ENCODE measurements around the gene PLEKHG7. TPM values are rescaled to one million over a fixed set of nuclear protein-coding genes. Genes with fewer than 3 reads are reported as not detected.

The PLEKHG7 gene
- total and polyA plus RNA-seq, 9 of the 15 experiments (the other 6 are each of a cell fraction or from before 2014, with no cell fraction given) = 0.03 TPM; not detected in 8

GRCh38 chr12:92784797-92785562, 82.2 kb downstream of the PLEKHG7 start (continued):
- TF ChIP-seq HMBOX1 (IDR thresholded peaks at IDR 0.05) = peak; percentile 74
- peak; percentile 73; the same call in 1 of the 2 replicates for TF ChIP-seq STAG1 (CRISPR knock-in tag; IDR thresholded peaks at IDR 0.05; ENCODE audit: borderline replicate concordance)
- TF ChIP-seq EWSR1 (IDR thresholded peaks at IDR 0.05; ENCODE audit: borderline replicate concordance, low read depth, partially characterized antibody) = no peak
- TF ChIP-seq BHLHE40 (IDR thresholded peaks at IDR 0.05; ENCODE audit: low read length) = no peak
- TF ChIP-seq CHD7 (IDR thresholded peaks at IDR 0.05; ENCODE audit: low read depth, low read length) = no peak
- TF ChIP-seq ZNF764 (CRISPR knock-in tag; IDR thresholded peaks at IDR 0.05; ENCODE audit: low read depth) = no peak
- no peak for TF ChIP-seq NBN (IDR thresholded peaks at IDR 0.05; ENCODE audit: low read depth)
- TF ChIP-seq ESRRB (CRISPR knock-in tag; IDR thresholded peaks at IDR 0.05; ENCODE audit: borderline replicate concordance) = no peak
- TF ChIP-seq PHB2 (IDR thresholded peaks at IDR 0.05; ENCODE audit: low read depth) = no peak
- peak; percentile 68 to 69; a peak in 2 of 4 replicates for TF ChIP-seq MNT (conservative IDR thresholded peaks at IDR 0.05)
- TF ChIP-seq ZNF184 (CRISPR knock-in tag; IDR thresholded peaks at IDR 0.05) = no peak
